LHCN-M2 (cell line): ENCODE measurements around the gene ZBTB4. TPM values are rescaled to one million over a fixed set of nuclear protein-coding genes. Genes with fewer than 3 reads are reported as not detected.
"Not testable (repeated sequence)": the region's sequence is repeated elsewhere in the genome, so short reads cannot be mapped to it uniquely, and the experiment has no call there.

Experiments used
- DNase-seq: peaks from one replicate; pipeline ENCODE4 v3.0.0-alpha.2; 2012; ENCODE audit warnings: low read depth
- total RNA-seq: library from RNA; depleted of rRNA; stranded (reverse); fragments of >200 nt; gene quantifications from 2 replicates; pipeline ENCODE4 v1.2.3, GENCODE V29; 2014

The ZBTB4 gene
- total RNA-seq, 1 experiment from 2014 or later = 27.8 TPM

- DNase-seq = no peak
Observed at GRCh38 chr17:7493941-7494340, 14.5 kb upstream of the ZBTB4 start.

- peak; percentile 12 for DNase-seq
Observed at GRCh38 chr17:7491583-7491982, 12.2 kb upstream of the ZBTB4 start.

- DNase-seq = no peak
Observed at GRCh38 chr17:7490144-7490543, 10.7 kb upstream of the ZBTB4 start.

GRCh38 chr17:7486181-7486580 is 6.8 kb upstream of the ZBTB4 start:
- DNase-seq = no peak

- no peak for DNase-seq
Observed at GRCh38 chr17:7484919-7485377, 5.5 kb upstream of the ZBTB4 start.

- peak; percentile 97 for DNase-seq
Observed at GRCh38 chr17:7484067-7484918, 4.9 kb upstream of the ZBTB4 start, which contains the start of gene POLR2A. TSS of gene POLR2A (plus strand) at chr17:7484366.

- DNase-seq = peak; percentile 99
Observed at GRCh38 chr17:7483255-7484066, 4.0 kb upstream of the ZBTB4 start.

GRCh38 chr17:7482742-7483088 is 3.3 kb upstream of the ZBTB4 start:
- not testable (repeated sequence) for DNase-seq

GRCh38 chr17:7481842-7482741 is 2.7 kb upstream of the ZBTB4 start:
- not testable (repeated sequence) for DNase-seq

GRCh38 chr17:7481275-7481674 is 1.8 kb upstream of the ZBTB4 start, which contains the start of gene SLC35G6:
TSS of gene SLC35G6 (plus strand) at chr17:7481446. CDS start at chr17:7481517, 71 bp downstream.
- not testable (repeated sequence) for DNase-seq

- DNase-seq = peak; percentile 47
Observed at GRCh38 chr17:7480089-7480384, 606 bp upstream of the ZBTB4 start.

GRCh38 chr17:7478276-7479212 is 887 bp downstream of the ZBTB4 start:
- peak; percentile 46 for DNase-seq

GRCh38 chr17:7477392-7478275 is 1.8 kb downstream of the ZBTB4 start:
- DNase-seq = peak; percentile 76

GRCh38 chr17:7476951-7477350 is 2.5 kb downstream of the ZBTB4 start:
- DNase-seq = no peak

- peak; percentile 40 for DNase-seq
Observed at GRCh38 chr17:7476494-7476893, 2.9 kb downstream of the ZBTB4 start.

GRCh38 chr17:7475764-7476422 is 3.5 kb downstream of the ZBTB4 start:
- DNase-seq = no peak

- DNase-seq = not testable (repeated sequence)
Observed at GRCh38 chr17:7474767-7475166, 4.7 kb downstream of the ZBTB4 start.

GRCh38 chr17:7471729-7472128 is 7.7 kb downstream of the ZBTB4 start:
- DNase-seq = no peak
